ENCODE measurements around the gene DPM3. TPM values are rescaled to one million over a fixed set of nuclear protein-coding genes. Genes with fewer than 3 reads are reported as not detected.

DPM3 gene
- total RNA-seq, 3 donors from 2014 or later (not counting 1 experiment from before 2014, with no cell fraction given) = 26.8 to 45.7 (median 41.5) TPM

- no peaks in the 10 kb centered on the region for H3K36me3 Mint-ChIP-seq
- H3K4me3 ChIP-seq (ENCODE audit: low read length) = peak overlapping the region; percentile 98
- H3K9me3 ChIP-seq (ENCODE audit: control insufficient read depth, insufficient read depth, low read length) = no peaks in the 10 kb centered on the region
- peaks cover 22 to 42% of the 10 kb centered on the region in 2 donors for H3K4me1 Mint-ChIP-seq
- H3K27me3 Mint-ChIP-seq (ENCODE audit: low read depth in 2 of 2) = peaks cover 7 to 9% of the 10 kb centered on the region in 2 donors
- TF ChIP-seq CTCF (IDR thresholded peaks at IDR 0.05) = no peak
- no peaks in the 10 kb centered on the region for H3K9me3 Mint-ChIP-seq
- H3K27ac ChIP-seq (ENCODE audit: low read length) = peak overlapping the region; percentile 100
- WGBS (ENCODE audit: insufficient coverage) = 49% methylated on average over 18 of the region's 18 CpGs
- H3K4me1 ChIP-seq (ENCODE audit: control insufficient read depth, insufficient read depth, low read length) = peaks cover 34% of the 10 kb centered on the region
- H3K27me3 ChIP-seq (ENCODE audit: control insufficient read depth, insufficient read depth, low read length) = no peaks in the 10 kb centered on the region
- intact Hi-C loops (cut with micrococcal nuclease) = no loop called here
- no peaks in the 10 kb centered on the region for H3K36me3 ChIP-seq (ENCODE audit: control insufficient read depth, insufficient read depth, low read length)
- peak overlapping the region; percentile 100 for H3K4me3 Mint-ChIP-seq
- peak in 1 of 3 donors; percentile 33 for ATAC-seq
- peak overlapping the region; percentile 99 for H3K27ac Mint-ChIP-seq
- peak in 1 of 2 donors; percentile 57 for DNase-seq
Observed at GRCh38 chr1:155134880-155135414, 5.4 kb downstream of the DPM3 start.

- Histone ChIP-seq H3K27ac (ENCODE audit: low read length) (no peak overlapping the region), H3K36me3 (ENCODE audit: control insufficient read depth, insufficient read depth, low read length) (no peaks in the 10 kb centered on the region), H3K9me3 (ENCODE audit: control insufficient read depth, insufficient read depth, low read length) (no peaks in the 10 kb centered on the region), H3K4me1 (ENCODE audit: control insufficient read depth, insufficient read depth, low read length) (peaks cover 30% of the 10 kb centered on the region), H3K4me3 (ENCODE audit: low read length) (no peak overlapping the region), H3K27me3 (ENCODE audit: control insufficient read depth, insufficient read depth, low read length) (peaks cover 2% of the 10 kb centered on the region)
- WGBS (ENCODE audit: insufficient coverage) = 96% methylated on average over 1 of the region's 1 CpG
- intact Hi-C loops (cut with micrococcal nuclease) = no loop called here
- peak in 1 of 2 donors; percentile 21 for DNase-seq
- Mint-ChIP-seq H3K4me1 (peaks cover 22 to 46% of the 10 kb centered on the region in 2 donors), H3K27ac (peak overlapping the region; percentile 99), H3K36me3 (no peaks in the 10 kb centered on the region), H3K4me3 (peak overlapping the region; percentile 100), H3K9me3 (no peaks in the 10 kb centered on the region), H3K27me3 (ENCODE audit: low read depth in 2 of 2) (peaks cover 12 to 16% of the 10 kb centered on the region in 2 donors)
- no peak for TF ChIP-seq CTCF (IDR thresholded peaks at IDR 0.05)
- no peak for ATAC-seq
Observed at GRCh38 chr1:155134322-155134721, 6.0 kb downstream of the DPM3 start.

GRCh38 chr1:155133799-155134281 lies 6.5 kb downstream of the DPM3 start:
- no peak for TF ChIP-seq CTCF (IDR thresholded peaks at IDR 0.05)
- Histone ChIP-seq H3K9me3 (ENCODE audit: control insufficient read depth, insufficient read depth, low read length) (no peaks in the 10 kb centered on the region), H3K27ac (ENCODE audit: low read length) (no peak overlapping the region), H3K27me3 (ENCODE audit: control insufficient read depth, insufficient read depth, low read length) (peaks cover 7% of the 10 kb centered on the region), H3K4me1 (ENCODE audit: control insufficient read depth, insufficient read depth, low read length) (peaks cover 30% of the 10 kb centered on the region), H3K4me3 (ENCODE audit: low read length) (no peak overlapping the region), H3K36me3 (ENCODE audit: control insufficient read depth, insufficient read depth, low read length) (no peaks in the 10 kb centered on the region)
- Mint-ChIP-seq H3K27me3 (ENCODE audit: low read depth in 2 of 2) (peaks cover 16% of the 10 kb centered on the region in 2 donors), H3K36me3 (no peaks in the 10 kb centered on the region), H3K4me1 (peaks cover 24 to 49% of the 10 kb centered on the region in 2 donors), H3K27ac (peak overlapping the region in 1 of 2 donors; percentile 99), H3K9me3 (no peaks in the 10 kb centered on the region), H3K4me3 (peak overlapping the region; percentile 21)
- 91% methylated on average over 7 of the region's 7 CpGs for WGBS (ENCODE audit: insufficient coverage)
- intact Hi-C loops (cut with micrococcal nuclease) = no loop called here
- DNase-seq (no peak), ATAC-seq (no peak)

GRCh38 chr1:155131856-155132255 lies 8.5 kb downstream of the DPM3 start:
- peaks cover 42% of the 10 kb centered on the region for H3K4me1 ChIP-seq (ENCODE audit: control insufficient read depth, insufficient read depth, low read length)
- Mint-ChIP-seq H3K27ac (no peak overlapping the region), H3K9me3 (no peaks in the 10 kb centered on the region), H3K27me3 (ENCODE audit: low read depth in 2 of 2) (peaks cover 23 to 29% of the 10 kb centered on the region in 2 donors), H3K4me1 (peaks cover 33 to 51% of the 10 kb centered on the region in 2 donors), H3K4me3 (no peak overlapping the region), H3K36me3 (no peaks in the 10 kb centered on the region)
- no peak overlapping the region for H3K4me3 ChIP-seq (ENCODE audit: low read length)
- intact Hi-C loops (cut with micrococcal nuclease) = no loop called here
- no peaks in the 10 kb centered on the region for H3K9me3 ChIP-seq (ENCODE audit: control insufficient read depth, insufficient read depth, low read length)
- WGBS (ENCODE audit: insufficient coverage) = 62% methylated on average over 1 of the region's 2 CpGs
- no peak for TF ChIP-seq CTCF (IDR thresholded peaks at IDR 0.05)
- H3K27me3 ChIP-seq (ENCODE audit: control insufficient read depth, insufficient read depth, low read length) = peaks cover 22% of the 10 kb centered on the region
- H3K27ac ChIP-seq (ENCODE audit: low read length) = no peak overlapping the region
- ATAC-seq (no peak), DNase-seq (no peak)
- H3K36me3 ChIP-seq (ENCODE audit: control insufficient read depth, insufficient read depth, low read length) = no peaks in the 10 kb centered on the region
